Activated T-cell treated with anti-CD3 and anti-CD28 coated beads, Interleukin-2, amount 50 U/mL, for 72 hours (primary cell): ENCODE data around the gene MAPRE3. TPM values are rescaled to one million over a fixed set of nuclear protein-coding genes. Genes with fewer than 3 reads are reported as not detected.
A peak's percentile ranks its signal among the peaks of the same experiment; 100 is the strongest.

ENCODE experiments used
- ATAC-seq, 2 donors: fragments of 150-1000 bp; cut with Tn5 transposase; replicated peaks in 1 of 2; 2 replicates each; pipeline ENCODE4 v1.10.0; 2021; ENCODE audit warnings: moderate library complexity in 2 of 2, mild to moderate bottlenecking in 1 of 2
- DNase-seq, 2 donors: peaks; one replicate each; pipeline ENCODE4 v3.0.0; 2021 to 2022; ENCODE audit warnings: mixed read lengths in 1 of 2
- H3K27ac Mint-ChIP-seq: one replicate; pipeline ENCODE4 v1.8.0; 2022; ENCODE audit warnings: mild to moderate bottlenecking, moderate library complexity, mixed read lengths
- H3K27me3 Mint-ChIP-seq: one replicate; pipeline ENCODE4 v1.8.0; 2022; ENCODE audit warnings: low read depth, mixed read lengths
- H3K36me3 Mint-ChIP-seq, 2 donors: one replicate each; pipeline ENCODE4 v1.8.0; 2022; ENCODE audit warnings: mixed read lengths in 2 of 2, mild to moderate bottlenecking in 1 of 2; ENCODE audit not compliant: insufficient read depth in 2 of 2
- H3K4me1 Mint-ChIP-seq: one replicate; pipeline ENCODE4 v1.8.0; 2022; ENCODE audit warnings: low read depth, mixed read lengths
- H3K4me3 Mint-ChIP-seq, 2 donors: one replicate each; pipeline ENCODE4 v1.8.0; 2022; ENCODE audit warnings: mild to moderate bottlenecking in 2 of 2, mixed read lengths in 2 of 2, moderate library complexity in 2 of 2
- H3K9me3 Mint-ChIP-seq, 2 donors: one replicate each; pipeline ENCODE4 v1.8.0; 2022; ENCODE audit warnings: mixed read lengths in 2 of 2
- total RNA-seq, 2 donors: library from RNA; stranded (reverse); gene quantifications; one replicate each; pipeline ENCODE4 v1.2.3, GENCODE V29; 2022

Gene MAPRE3
- total RNA-seq, 2 donors from 2014 or later: 4.8 to 5.3 TPM

DNA sequence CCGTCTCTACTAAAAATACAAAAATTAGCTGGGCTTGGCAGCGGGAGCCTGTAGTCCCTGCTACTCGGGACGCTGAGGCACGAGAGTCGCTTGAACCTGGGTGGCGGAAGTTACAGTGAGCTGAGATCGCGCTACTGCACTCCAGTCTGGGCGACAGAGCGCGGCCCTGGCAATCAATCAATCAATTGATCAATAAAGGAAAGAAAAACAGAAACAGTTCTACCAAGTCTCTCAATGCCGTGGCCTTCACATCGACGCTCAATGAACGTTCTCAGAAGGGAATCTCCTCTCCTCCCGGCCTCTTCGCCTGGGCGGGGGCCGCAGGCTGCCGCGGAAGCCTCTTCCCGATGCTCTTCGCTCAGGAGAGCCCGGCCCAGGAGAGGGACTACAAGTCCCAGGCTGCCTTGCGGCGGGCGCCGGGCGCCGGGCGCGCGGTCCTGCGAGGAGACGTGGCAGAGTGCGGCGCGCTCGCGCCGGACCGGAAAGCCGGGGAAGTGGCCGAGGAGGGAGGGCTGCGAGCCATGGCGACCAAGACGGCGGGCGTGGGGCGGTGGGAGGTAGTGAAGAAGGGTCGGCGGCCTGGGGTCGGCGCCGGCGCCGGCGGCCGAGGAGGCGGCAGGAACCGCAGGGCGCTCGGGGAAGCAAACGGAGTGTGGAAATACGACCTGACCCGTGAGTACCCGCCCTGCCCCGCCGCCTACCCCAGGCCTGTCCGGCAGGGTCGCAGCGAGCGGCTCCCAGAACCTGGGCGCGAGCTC lies 62.2 kb downstream of the MAPRE3 start, which contains the start of gene TMEM214:
TMEM214 (plus strand) TSS at position 471 of the 758 bp plus-strand sequence; CDS start at position 522, 51 bp downstream.
- peak; percentile 89 to 92 for DNase-seq
- H3K36me3 Mint-ChIP-seq: peaks cover 8 to 9% of the 10 kb centered on the region in 2 donors
- H3K27ac Mint-ChIP-seq: peak within 1 kb of the TSS; percentile 96
- H3K9me3 Mint-ChIP-seq: no peaks in the 10 kb centered on the region
- peak; percentile 99 for ATAC-seq
- H3K4me1 Mint-ChIP-seq: peaks cover 73% of the 10 kb centered on the region
- peak within 1 kb of the TSS; percentile 91 to 94 for H3K4me3 Mint-ChIP-seq
- no peaks in the 10 kb centered on the region for H3K27me3 Mint-ChIP-seq

DNA sequence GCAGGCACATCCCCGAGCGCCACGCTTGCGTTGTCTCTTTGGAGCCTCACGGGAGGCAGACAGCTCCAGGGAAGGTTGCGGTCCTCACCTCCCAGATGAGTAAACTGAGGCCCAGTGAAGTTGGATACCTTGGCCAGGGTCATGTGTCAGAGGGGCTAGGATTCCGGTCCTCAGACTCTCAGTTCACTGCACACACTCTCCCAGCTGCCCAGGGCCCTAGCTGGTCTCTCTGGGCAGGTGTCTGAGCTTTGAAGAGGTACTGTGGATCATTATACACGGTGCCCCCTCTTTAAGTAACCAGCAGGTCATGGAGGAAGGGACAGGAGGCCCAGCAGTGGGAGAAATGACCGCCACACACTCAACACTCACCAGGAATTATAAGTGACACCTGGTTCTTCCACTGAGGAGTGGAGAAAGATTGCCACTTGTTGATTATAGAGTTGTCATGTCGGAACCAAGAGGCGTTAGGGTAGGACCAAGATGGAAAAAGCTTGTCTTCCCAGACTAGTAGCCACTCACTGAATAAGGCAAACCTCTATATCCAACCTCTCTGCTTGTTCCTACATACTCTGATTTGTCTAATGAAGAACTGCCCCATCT lies 62.9 kb downstream of the MAPRE3 start:
- Mint-ChIP-seq H3K4me1 (peaks cover 66% of the 10 kb centered on the region), H3K27me3 (no peaks in the 10 kb centered on the region), H3K27ac (peak overlapping the region; percentile 92), H3K4me3 (peak overlapping the region; percentile 91 to 94), H3K36me3 (peaks cover 8 to 9% of the 10 kb centered on the region in 2 donors), H3K9me3 (no peaks in the 10 kb centered on the region)
- no peak for ATAC-seq
- no peak for DNase-seq

DNA sequence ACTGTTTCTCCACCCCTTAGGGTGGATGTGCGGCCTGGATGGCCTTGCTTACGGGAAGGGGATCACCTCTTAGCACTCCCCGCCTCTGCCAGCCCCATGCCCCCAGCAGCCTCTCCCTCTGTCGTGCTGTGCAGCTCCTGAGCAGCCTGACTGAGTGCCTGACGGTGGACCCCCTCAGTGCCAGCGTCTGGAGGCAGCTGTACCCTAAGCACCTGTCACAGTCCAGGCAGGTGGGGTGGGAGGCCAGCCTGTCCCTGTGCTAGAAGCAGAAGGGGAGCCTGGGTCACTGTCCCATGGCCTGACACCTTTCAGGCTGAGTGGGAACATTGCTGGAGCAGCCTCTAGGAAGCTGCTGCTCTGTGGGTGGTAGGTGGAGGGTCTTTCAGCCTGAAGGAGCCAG lies 67.6 kb downstream of the MAPRE3 start:
- Mint-ChIP-seq H3K27ac (no peak overlapping the region), H3K27me3 (no peaks in the 10 kb centered on the region), H3K36me3 (peaks cover 9 to 24% of the 10 kb centered on the region in 2 donors), H3K4me3 (no peak overlapping the region), H3K9me3 (no peaks in the 10 kb centered on the region), H3K4me1 (peaks cover 39% of the 10 kb centered on the region)
- no peak for DNase-seq
- no peak for ATAC-seq

DNA sequence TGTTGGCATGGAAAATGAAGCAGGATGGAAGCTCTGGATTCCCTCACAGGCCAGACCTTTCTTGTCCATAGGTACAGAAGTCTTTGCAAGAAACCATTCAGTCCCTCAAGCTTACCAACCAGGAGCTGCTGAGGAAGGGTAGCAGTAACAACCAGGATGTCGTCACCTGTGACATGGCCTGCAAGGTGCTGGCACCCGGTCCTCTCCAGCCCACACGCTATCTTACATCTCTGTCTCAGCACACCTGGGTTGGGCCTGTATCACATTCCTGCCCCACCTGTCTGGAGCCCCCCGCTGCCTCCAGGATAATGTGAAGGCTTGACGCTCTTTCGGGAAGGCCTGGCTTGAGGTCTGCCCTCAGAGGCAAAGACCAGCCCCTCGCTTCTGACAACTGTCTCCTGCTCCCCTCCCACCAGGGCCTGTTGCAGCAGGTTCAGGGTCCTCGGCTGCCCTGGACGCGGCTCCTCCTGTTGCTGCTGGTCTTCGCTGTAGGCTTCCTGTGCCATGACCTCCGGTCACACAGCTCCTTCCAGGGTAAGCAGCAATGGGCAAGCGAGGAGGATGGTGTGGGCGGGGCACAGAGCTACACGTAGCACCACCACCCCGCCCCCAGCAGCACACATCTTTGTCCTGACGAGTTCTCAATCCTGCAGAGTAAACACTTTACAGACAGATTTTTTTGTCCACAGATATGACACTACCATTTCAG lies 68.3 kb downstream of the MAPRE3 start:
- ATAC-seq: no peak
- no peak overlapping the region for H3K4me3 Mint-ChIP-seq
- no peaks in the 10 kb centered on the region for H3K27me3 Mint-ChIP-seq
- peaks cover 32% of the 10 kb centered on the region for H3K4me1 Mint-ChIP-seq
- no peak for DNase-seq
- H3K27ac Mint-ChIP-seq: no peak overlapping the region
- no peaks in the 10 kb centered on the region for H3K9me3 Mint-ChIP-seq
- peaks cover 9 to 20% of the 10 kb centered on the region in 2 donors for H3K36me3 Mint-ChIP-seq

DNA sequence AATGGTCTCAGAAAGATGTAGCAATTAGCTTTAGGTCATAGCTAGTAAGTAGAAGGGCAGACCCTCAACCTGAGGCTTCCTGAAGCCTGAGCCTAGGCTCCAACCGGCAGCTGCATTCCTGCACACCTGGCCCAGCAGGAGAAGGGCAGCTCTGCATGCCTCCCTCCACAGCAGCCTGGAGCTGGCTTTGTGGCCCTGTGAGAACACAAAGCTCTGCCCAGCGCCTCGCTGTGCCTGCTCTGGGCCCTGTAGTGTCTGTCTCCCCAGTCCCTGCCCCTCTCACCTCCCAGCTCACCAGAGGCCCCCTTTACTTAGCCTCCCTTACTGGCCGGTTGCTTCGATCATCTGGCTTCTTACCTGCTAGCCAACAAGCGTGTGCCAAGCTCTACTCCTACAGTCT lies 69.0 kb downstream of the MAPRE3 start:
- H3K36me3 Mint-ChIP-seq: peaks cover 7 to 17% of the 10 kb centered on the region in 2 donors
- H3K27ac Mint-ChIP-seq: no peak overlapping the region
- H3K4me3 Mint-ChIP-seq: no peak overlapping the region
- H3K4me1 Mint-ChIP-seq: peaks cover 26% of the 10 kb centered on the region
- no peaks in the 10 kb centered on the region for H3K27me3 Mint-ChIP-seq
- no peaks in the 10 kb centered on the region for H3K9me3 Mint-ChIP-seq
- ATAC-seq: no peak
- no peak for DNase-seq

DNA sequence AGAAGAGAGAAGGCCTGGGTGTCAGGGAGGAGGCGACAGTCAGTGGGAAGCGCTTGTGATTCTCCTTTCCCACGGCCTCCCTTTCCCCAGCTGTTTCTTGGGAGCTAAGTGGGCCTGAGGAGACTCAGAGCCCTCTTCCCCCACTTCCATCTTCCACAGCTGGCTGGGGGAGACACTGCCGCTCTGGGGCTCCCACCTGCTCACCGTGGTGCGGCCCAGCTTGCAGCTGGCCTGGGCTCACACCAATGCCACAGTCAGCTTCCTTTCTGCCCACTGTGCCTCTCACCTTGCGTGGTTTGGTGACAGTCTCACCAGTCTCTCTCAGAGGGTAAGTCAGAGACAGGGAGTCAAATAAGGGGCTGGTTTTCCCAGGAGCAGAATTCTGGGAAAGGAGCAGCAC lies 69.4 kb downstream of the MAPRE3 start:
- ATAC-seq (no peak), DNase-seq (no peak)
- H3K27ac Mint-ChIP-seq: no peak overlapping the region
- H3K4me3 Mint-ChIP-seq: no peak overlapping the region
- peaks cover 7 to 21% of the 10 kb centered on the region in 2 donors for H3K36me3 Mint-ChIP-seq
- H3K9me3 Mint-ChIP-seq: no peaks in the 10 kb centered on the region
- no peaks in the 10 kb centered on the region for H3K27me3 Mint-ChIP-seq
- H3K4me1 Mint-ChIP-seq: peaks cover 21% of the 10 kb centered on the region

DNA sequence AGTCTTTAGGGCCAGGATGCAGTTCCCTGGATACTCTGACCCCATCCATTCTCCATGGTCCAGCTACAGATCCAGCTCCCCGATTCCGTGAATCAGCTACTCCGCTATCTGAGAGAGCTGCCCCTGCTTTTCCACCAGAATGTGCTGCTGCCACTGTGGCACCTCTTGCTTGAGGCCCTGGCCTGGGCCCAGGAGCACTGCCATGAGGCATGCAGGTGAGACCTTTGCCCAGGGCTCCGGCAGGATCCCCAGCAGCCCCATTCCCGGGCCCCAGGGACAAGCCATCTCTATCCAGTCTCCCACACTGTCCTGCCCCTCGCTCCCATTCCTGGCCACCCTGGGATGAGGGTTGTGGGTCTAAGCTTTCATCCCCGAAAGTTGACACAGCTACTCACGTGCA lies 69.8 kb downstream of the MAPRE3 start:
- Mint-ChIP-seq H3K4me3 (no peak overlapping the region), H3K4me1 (peaks cover 17% of the 10 kb centered on the region), H3K36me3 (peaks cover 7 to 21% of the 10 kb centered on the region in 2 donors), H3K27me3 (no peaks in the 10 kb centered on the region), H3K27ac (no peak overlapping the region), H3K9me3 (no peaks in the 10 kb centered on the region)
- ATAC-seq: no peak
- DNase-seq: no peak

DNA sequence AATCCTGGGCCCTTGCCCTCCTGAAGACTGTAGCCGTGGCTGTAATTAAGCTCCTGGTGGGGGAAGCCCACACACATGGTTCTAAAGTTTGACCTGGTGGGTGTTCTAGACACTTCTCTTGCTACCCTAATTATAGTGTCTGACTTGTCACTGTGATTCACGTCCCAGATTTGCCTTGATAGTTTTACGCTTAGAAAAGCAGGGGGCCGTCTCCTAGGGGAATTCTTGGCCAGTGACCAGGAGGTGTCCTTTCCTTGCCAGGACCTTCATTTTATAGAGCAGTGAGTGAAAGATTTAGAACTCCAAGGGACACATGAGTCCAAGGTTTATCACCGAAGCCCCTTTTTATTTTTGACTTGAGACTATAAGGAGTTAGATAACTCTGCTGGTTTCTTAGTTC lies 71.3 kb downstream of the MAPRE3 start:
- Mint-ChIP-seq H3K4me1 (peaks cover 12% of the 10 kb centered on the region), H3K27ac (no peak overlapping the region), H3K27me3 (no peaks in the 10 kb centered on the region), H3K4me3 (peak overlapping the region in 1 of 2 donors; percentile 13), H3K9me3 (no peaks in the 10 kb centered on the region), H3K36me3 (peaks cover 4 to 18% of the 10 kb centered on the region in 2 donors)
- no peak for ATAC-seq
- no peak for DNase-seq

DNA sequence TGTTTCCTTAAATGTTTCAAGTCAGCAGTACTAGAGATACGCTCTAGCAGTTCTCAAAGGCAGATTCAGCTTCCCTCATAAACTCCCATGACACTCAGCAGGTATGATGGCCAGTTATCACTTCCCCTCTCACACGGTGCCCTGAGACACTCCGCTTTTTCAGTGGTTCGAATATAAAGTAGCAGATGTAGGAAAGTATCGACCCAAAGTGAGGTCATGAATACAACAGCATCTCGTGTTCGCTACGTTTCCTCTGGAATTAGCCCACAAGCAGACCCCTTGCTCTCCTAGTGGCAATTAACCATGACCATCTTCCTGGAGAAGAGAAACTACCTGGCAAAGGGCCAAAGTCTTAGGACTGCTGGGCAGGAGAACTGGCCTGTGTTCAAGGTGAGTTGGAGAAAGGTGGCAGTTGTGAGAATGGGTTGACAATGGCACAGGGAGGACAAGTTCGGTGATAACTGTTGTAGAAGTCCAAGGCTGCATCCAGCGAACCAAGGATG lies 71.8 kb downstream of the MAPRE3 start:
- no peak overlapping the region for H3K27ac Mint-ChIP-seq
- no peak overlapping the region for H3K4me3 Mint-ChIP-seq

DNA sequence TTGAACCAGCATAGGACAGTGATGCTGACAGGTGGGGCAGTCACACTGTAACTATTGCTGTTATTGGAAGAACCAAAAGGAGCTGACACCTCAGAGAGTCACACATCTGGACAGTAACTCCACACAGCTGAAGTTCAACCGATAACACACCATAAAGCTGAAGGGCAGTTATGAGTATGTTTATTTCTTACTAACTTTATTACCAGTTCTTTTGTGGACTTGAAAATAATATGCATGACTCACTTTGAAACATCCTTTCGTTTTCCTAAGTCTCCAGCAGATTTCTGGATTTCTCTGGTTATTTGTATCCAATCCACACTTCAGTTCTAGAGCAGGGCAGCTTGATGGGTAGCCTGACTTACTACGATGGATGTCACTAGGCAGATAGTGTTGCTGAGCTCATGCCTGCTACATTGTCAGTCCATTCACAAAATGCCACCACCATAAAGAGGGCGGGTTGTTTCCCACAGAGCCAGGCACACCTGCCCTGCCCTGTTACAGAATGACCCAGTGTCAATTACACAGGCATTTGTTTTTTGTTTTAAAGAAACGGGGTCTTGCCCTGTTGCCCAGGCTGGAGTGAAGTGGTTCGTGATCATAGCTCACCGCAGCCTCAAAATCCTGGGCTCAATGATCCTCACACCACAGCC lies 72.7 kb downstream of the MAPRE3 start:
- Mint-ChIP-seq H3K4me3 (no peak overlapping the region), H3K9me3 (no peaks in the 10 kb centered on the region), H3K27me3 (no peaks in the 10 kb centered on the region), H3K27ac (no peak overlapping the region), H3K4me1 (peaks cover 12% of the 10 kb centered on the region), H3K36me3 (peaks cover 4 to 18% of the 10 kb centered on the region in 2 donors)
- DNase-seq (no peak), ATAC-seq (no peak)

More for the DNA sequence above, 71.8 kb downstream of the MAPRE3 start:
- no peak for ATAC-seq
- Mint-ChIP-seq H3K9me3 (no peaks in the 10 kb centered on the region), H3K4me1 (peaks cover 12% of the 10 kb centered on the region), H3K27me3 (no peaks in the 10 kb centered on the region), H3K36me3 (peaks cover 4 to 18% of the 10 kb centered on the region in 2 donors)
- DNase-seq: no peak

DNA sequence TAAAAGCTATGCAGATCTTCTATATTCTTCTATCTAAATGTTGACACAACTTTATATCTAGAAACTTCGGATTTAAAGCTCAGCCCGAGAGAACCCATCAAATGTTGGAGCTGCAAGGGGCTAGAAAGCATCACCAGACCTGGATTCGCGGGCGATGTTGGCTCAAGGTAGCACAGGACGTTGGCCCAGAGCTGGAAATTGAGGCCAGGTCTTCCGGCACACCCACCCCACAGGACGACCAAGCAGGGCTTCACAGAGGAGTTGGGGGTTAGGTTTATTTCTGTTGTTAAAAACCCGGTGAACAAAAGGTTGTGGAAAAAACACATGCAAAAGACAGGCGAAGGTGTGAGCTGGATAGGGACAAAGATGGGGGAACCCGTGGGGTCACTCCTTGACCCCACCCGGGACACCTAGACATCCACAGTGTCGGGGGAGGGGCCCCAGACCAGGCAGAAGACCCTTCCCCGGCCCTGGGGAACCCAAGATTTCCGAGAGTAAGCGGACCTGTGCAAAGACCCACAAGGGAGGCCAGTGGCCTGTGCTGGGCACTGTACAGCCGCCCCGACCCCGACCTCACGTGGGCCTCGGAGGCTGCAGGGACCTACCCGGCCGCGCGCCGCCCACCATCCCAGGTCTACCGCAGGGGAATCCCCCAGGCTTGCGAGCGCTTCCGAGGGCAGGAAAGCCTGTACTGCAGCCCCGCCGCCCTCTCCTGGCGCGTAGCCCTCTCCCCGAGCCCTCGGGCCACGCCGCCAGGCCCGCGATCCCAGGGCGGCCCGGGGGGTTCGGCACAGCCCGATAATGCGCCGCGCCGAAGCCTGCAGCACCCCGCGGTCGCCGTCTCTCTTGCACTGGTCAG lies 79.2 kb downstream of the MAPRE3 start:
- peaks cover 0 to 1% of the 10 kb centered on the region in 2 donors for H3K9me3 Mint-ChIP-seq
- H3K4me1 Mint-ChIP-seq: peaks cover 27% of the 10 kb centered on the region
- peak; percentile 14 to 20 for ATAC-seq
- peak; percentile 73 to 76 for DNase-seq
- peak overlapping the region; percentile 100 for H3K27ac Mint-ChIP-seq
- H3K36me3 Mint-ChIP-seq: peaks cover 7 to 8% of the 10 kb centered on the region in 2 donors
- peak overlapping the region; percentile 94 to 97 for H3K4me3 Mint-ChIP-seq
- H3K27me3 Mint-ChIP-seq: no peaks in the 10 kb centered on the region
